Left renal cortex interstitium (tissue), 4 donors: ENCODE results near the gene SMAD7. TPM values are rescaled to one million over a fixed set of nuclear protein-coding genes. Genes with fewer than 3 reads are reported as not detected.
"Not testable (repeated sequence)": the region's sequence is repeated elsewhere in the genome, so short reads cannot be mapped to it uniquely, and the experiment has no call there.

Experiments used
- DNase-seq, 4 donors: peaks; one replicate each; pipeline ENCODE4 v3.0.0-alpha.2; 2013; ENCODE audit warnings: low read depth in 4 of 4, low spot score in 2 of 4, missing footprints in 1 of 4
- polyA plus RNA-seq, 4 donors: library from polyadenylated mRNA; unstranded; fragments of 120-200 nt; gene quantifications; one replicate each; pipeline ENCODE4 v1.2.1, GENCODE V29; 2013; ENCODE audit not compliant: insufficient read length in 4 of 4

SMAD7 gene
- polyA plus RNA-seq, 4 donors: 65.0 to 79.4 (median 70.0) TPM

GRCh38 chr18:48885924-48886400 is 64.8 kb downstream of the SMAD7 start:
- no peak for DNase-seq

- DNase-seq: no peak
These were observed 65.4 kb downstream of the SMAD7 start for GRCh38 chr18:48885266-48885923.

DNA sequence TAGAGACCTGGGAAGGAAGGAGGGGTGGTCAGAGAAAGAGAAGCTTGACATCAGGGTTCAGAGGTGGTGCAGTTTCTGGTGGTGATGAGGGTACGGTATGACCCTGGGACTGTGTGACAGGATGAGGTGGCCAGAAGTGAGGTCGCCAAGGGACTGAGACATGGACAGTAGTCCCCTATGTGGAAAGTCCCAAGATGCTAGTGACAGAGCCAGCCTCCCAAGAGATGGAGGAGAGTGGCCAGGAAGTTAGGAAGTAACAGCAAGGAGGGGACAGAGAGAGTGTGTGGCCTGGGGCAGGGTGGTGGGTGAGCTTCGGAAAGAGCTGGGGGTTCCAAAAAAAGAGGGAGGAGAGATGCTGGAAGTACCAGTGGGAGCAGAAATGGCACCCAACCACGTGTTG is 66.0 kb downstream of the SMAD7 start:
- no peak for DNase-seq

GRCh38 chr18:48884306-48884705 is 66.5 kb downstream of the SMAD7 start:
- DNase-seq: no peak

- no peak for DNase-seq
These were observed 68.4 kb downstream of the SMAD7 start for GRCh38 chr18:48882379-48882778.

- DNase-seq: no peak
These were observed 69.8 kb downstream of the SMAD7 start for GRCh38 chr18:48880931-48881330.

DNA sequence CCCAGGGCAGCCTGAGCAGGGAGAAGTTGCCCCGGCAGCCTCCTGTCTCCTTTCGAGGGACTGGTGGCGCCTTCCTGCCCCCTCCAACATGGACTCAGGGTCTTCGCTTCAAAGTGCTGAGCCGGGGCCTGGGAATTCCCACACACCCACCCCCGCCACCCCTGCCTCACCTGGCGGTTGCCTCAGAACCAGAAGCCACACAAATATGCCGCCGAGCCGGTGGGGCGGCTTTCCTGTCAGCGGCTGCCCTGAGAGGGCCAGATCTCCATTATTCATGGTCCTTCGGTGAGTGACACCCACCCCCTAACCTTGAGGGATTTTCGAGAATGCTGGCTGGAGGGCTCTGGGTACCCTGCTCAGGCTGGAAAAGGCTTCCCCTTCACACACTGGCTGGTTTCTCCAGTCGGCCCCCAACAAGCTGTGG is 71.7 kb downstream of the SMAD7 start:
- no peak for DNase-seq

DNA sequence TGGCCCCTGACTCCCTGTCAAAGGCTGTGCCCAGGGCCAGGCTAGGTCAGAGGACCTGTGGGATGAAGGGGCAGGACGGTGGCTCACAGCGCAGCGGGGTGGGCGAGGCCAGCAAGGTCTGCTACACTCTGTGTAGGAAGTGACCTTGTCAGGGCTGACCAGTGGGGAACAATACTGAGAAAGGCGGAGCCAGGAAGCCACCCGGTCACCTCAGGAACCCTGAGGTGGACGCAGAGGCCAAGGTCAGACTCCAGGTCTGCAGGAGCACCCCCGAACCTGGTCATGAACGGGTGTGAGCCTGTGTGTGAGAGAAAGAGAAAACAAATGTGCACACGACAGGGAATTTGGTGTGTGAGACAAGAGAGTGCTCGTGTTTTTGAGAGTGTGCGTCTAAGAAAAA is 72.3 kb downstream of the SMAD7 start:
- no peak for DNase-seq

GRCh38 chr18:48877941-48878340 is 72.8 kb downstream of the SMAD7 start:
- DNase-seq: no peak

GRCh38 chr18:48876590-48876989 is 74.2 kb downstream of the SMAD7 start:
- DNase-seq: no peak

GRCh38 chr18:48875942-48876511 is 74.7 kb downstream of the SMAD7 start:
- no peak for DNase-seq

- no peak for DNase-seq
These were observed 75.3 kb downstream of the SMAD7 start for GRCh38 chr18:48875314-48875941.

DNA sequence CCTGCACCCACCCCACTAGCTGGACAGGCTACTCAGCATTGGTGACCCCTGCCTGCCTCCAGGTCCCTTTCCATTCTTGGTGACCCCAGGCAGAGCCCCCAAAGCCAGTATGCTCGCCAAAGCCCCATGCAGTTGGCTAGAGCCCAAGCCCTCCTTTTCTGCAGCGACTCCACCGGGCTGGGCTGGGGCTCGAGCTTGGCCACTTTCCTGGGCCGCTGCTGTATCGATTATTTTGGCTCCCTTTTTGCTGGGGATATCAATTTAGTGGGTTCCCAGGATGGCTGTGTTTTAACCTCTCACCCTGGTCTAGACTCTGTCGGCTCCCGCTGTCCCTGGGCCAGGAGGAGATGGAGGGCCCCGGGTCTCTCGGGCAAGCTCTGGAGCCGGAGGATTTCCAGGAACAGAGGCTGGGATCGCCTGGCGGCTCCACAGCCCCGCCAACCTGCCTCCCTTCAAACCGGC is 76.0 kb downstream of the SMAD7 start:
- no peak for DNase-seq

DNA sequence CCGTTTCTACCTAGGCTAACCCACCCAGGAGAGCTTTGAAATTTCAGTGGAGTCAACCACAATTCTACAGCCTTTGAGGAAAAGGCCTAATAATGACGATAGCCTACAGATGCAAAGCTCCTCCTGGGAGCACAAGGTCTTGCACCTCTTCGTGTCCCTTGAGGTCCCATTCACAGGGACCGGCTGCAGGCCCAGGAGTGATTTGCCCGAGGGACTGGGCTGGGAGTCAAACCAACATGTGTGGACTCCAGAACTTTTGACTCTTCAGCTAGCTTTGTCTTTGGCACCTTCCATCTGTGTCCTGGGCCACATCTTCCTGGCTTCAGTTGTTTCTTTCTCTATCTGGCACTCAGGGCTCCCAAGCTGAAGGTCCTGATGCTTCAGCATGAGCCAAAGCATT is 76.5 kb downstream of the SMAD7 start:
- DNase-seq: no peak

DNA sequence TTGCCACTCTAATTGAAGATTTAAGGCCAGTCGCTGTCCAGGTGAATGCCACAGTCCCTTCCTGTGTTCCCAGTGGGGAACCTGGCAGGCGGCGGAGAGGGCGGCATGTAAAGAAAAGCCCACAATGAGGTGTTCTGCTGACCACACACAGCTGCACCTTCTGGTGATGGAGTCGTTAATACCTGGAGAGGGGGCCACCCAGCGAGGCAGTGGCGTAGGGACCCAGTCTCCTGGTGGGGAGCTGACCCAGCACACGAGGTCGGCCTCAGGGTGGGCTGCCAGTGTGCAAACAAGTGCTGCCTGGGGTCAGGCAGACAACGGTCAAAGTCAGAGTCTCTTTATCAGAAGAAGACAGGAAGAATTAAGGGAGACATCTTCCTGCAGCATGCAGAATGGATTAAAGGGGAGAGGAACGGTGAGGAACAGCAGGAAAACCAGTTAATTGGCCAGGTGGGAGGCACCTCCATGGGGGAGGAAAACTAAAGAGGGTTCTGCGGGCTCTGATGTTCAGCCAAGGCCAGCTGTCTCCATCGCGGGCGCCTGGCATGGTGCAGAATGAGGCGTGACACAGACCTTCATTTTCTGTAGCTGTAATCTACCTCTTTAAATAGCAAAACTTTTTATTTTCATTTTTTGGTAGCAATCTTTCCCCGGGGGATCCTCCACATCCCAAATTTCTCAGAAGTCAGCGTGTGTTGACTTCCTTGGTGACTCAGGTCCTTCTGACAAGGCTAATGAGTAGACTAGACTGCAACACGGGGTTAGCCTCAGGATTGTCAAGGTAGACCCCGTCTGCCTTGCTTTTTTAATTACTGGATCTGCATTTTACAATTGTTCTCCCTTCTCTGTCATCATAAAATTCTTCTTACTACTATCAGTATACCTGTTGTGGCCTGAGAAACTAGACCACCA is 78.3 kb downstream of the SMAD7 start:
- no peak for DNase-seq

DNA sequence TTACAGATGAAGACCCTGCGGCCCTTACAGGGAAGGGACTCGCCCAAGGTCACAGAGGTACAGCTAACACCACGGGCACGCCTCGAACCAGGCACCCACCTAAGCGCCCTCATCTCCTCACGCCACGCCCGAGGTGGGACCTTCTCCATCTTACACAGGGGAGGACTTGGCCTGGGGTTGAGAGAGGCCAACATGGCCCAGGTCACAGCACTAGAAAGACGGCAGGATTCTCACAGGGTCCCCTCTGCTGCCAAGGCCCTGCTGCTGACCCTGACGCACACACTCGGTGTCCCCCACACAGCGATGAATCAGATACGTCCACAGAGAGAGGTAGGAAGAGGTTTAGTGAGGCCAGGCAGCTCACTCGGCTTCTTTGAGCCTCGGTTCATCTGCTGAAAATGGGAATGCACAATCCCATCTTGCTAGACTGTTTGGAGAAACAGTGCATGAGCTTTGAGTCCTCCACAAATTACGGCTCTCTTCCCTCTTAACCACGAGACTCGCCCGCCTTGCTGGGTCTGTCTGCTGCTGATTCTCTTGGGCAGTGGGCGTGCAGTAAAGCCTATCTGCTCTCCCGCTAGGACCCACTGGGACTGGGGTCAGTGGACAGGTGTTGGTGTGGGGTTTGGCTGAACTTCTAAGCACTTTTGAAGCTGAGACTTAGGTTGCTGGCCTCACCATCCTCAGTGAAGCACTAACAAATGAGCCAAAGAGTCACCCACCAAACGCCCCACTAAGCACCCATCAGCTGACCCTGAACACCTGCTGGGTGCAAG is 79.2 kb downstream of the SMAD7 start:
- DNase-seq: no peak

DNA sequence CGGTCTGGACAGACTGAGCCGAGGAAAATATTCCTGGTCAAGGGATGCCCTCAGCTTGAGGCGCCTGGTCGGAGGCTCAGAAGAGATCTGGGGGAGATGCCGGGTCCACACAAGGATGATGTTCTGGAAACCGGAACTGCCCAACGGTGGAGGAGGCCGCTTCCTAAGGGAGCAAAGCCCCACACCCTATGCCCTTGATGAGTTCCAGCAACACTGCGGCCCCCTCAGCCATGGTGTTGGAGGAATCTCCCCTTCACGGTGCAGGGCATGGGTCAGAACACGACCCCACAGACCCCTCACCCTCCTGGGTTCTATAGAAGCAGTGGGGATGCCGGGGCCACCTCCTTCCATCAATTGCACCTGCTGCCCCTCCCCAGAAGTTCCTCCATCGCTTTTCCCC is 79.8 kb downstream of the SMAD7 start:
- not testable (repeated sequence) for DNase-seq
